HEK293 (cell line): ENCODE data around the gene RBFOX1.

Experiments used
- CTCF ChIA-PET: fragments of 350-600 bp; formaldehyde crosslinking; extraction: SDS; loops from one replicate; lab custom pipeline; 2021; ENCODE audit warnings: antibody characterized with exemption; lab: Yijun Ruan, JAX
- POLR2A ChIA-PET: fragments of 300-600 bp; formaldehyde crosslinking; extraction: SDS; loops from one replicate; lab custom pipeline; 2020; ENCODE audit warnings: antibody characterized with exemption, inconsistent platforms; lab: Yijun Ruan, JAX
- H3K27ac ChIP-seq: fragments of 200-500 bp; sonication (Bioruptor generic); 2 replicates; pipeline ENCODE4 v1.5.1; 2014; ENCODE audit warnings: low read depth, low read length, control low read depth, inconsistent platforms; ENCODE audit errors: extremely low read depth
- H3K36me3 ChIP-seq, 2 experiments: fragments of 200-500 bp in 1 of 2; sonication (Bioruptor generic) in 1 of 2; 1 replicate in 1 of 2; 2 replicates in 1 of 2; pipeline ENCODE4 v1.5.1; 2014 to 2017; ENCODE audit warnings: inconsistent platforms in 2 of 2, low read length in 2 of 2; ENCODE audit not compliant: control insufficient read depth in 2 of 2, insufficient read depth in 1 of 2
- H3K4me1 ChIP-seq: fragments of 200-500 bp; sonication (Bioruptor generic); 2 replicates; pipeline ENCODE4 v1.5.1; 2014; ENCODE audit warnings: mild to moderate bottlenecking, low read length, inconsistent platforms; ENCODE audit not compliant: control insufficient read depth, insufficient read depth
- H3K4me3 ChIP-seq: 2 replicates; pipeline ENCODE4 v1.5.1; 2011; ENCODE audit warnings: low read depth, mild to moderate bottlenecking, control low read depth, low read length, moderate library complexity
- H3K9me3 ChIP-seq: fragments of 200-500 bp; sonication (Bioruptor generic); 2 replicates; pipeline ENCODE4 v1.5.1; 2014; ENCODE audit warnings: low read depth, low read length, inconsistent platforms; ENCODE audit not compliant: control insufficient read depth, insufficient read depth
- GFI1B ChIP-seq: fragments of 450-650 bp; formaldehyde crosslinking; IDR thresholded peaks from 2 replicates; pipeline ENCODE4 v1.5.1; 2016; ENCODE audit warnings: missing biosample characterization, missing genetic modification characterization
- HOXC10 ChIP-seq: sonication (generic); formaldehyde crosslinking; IDR thresholded peaks from 2 replicates; pipeline ENCODE4 v1.8.1; 2023; ENCODE audit warnings: mild to moderate bottlenecking, missing genetic modification reagents
- KLF16 ChIP-seq: fragments of 450-650 bp; formaldehyde crosslinking; IDR thresholded peaks from 2 replicates; pipeline ENCODE4 v1.5.1; 2017; ENCODE audit warnings: missing biosample characterization, missing genetic modification characterization
- KLF7 ChIP-seq: fragments of 450-650 bp; formaldehyde crosslinking; IDR thresholded peaks from 2 replicates; pipeline ENCODE4 v1.5.1; 2016; ENCODE audit warnings: missing biosample characterization, missing genetic modification characterization, borderline replicate concordance
- RBAK ChIP-seq: fragments of 450-650 bp; formaldehyde crosslinking; IDR thresholded peaks from 2 replicates; pipeline ENCODE4 v1.5.1; 2016; ENCODE audit warnings: missing biosample characterization, missing genetic modification characterization
- ZFP37 ChIP-seq: fragments of 450-650 bp; formaldehyde crosslinking; IDR thresholded peaks from 2 replicates; pipeline ENCODE4 v1.5.1; 2016; ENCODE audit warnings: missing biosample characterization, missing genetic modification characterization
- ZIC2 ChIP-seq: fragments of 450-650 bp; formaldehyde crosslinking; IDR thresholded peaks from 2 replicates; pipeline ENCODE4 v1.5.1; 2016; ENCODE audit warnings: missing biosample characterization, missing genetic modification characterization
- ZNF112 ChIP-seq: fragments of 450-650 bp; formaldehyde crosslinking; IDR thresholded peaks from 2 replicates; pipeline ENCODE4 v1.5.0; 2017; ENCODE audit warnings: missing biosample characterization, missing genetic modification characterization
- ZNF133 ChIP-seq: fragments of 450-650 bp; formaldehyde crosslinking; IDR thresholded peaks from 2 replicates; pipeline ENCODE4 v1.5.1; 2016; ENCODE audit warnings: missing biosample characterization, missing genetic modification characterization
- ZNF202 ChIP-seq: fragments of 450-650 bp; formaldehyde crosslinking; IDR thresholded peaks from 2 replicates; pipeline ENCODE4 v1.5.1; 2016; ENCODE audit warnings: missing biosample characterization, missing genetic modification characterization, borderline replicate concordance
- ZNF248 ChIP-seq: fragments of 450-650 bp; formaldehyde crosslinking; IDR thresholded peaks from 2 replicates; pipeline ENCODE4 v1.5.1; 2017; ENCODE audit warnings: missing biosample characterization, missing genetic modification characterization
- ZNF37A ChIP-seq: fragments of 450-650 bp; IDR thresholded peaks from 2 replicates; pipeline ENCODE4 v1.5.1; 2018; ENCODE audit warnings: missing biosample characterization, missing genetic modification characterization
- ZNF548 ChIP-seq: fragments of 450-650 bp; formaldehyde crosslinking; IDR thresholded peaks from 2 replicates; pipeline ENCODE4 v1.5.1; 2016; ENCODE audit warnings: missing biosample characterization, missing genetic modification characterization
- ZNF624 ChIP-seq: fragments of 450-650 bp; formaldehyde crosslinking; IDR thresholded peaks from 2 replicates; pipeline ENCODE4 v1.5.1; 2017; ENCODE audit warnings: missing biosample characterization, missing genetic modification characterization
- ZNF670 ChIP-seq: fragments of 450-650 bp; formaldehyde crosslinking; IDR thresholded peaks from 2 replicates; pipeline ENCODE4 v1.5.1; 2016; ENCODE audit warnings: missing biosample characterization, missing genetic modification characterization, low read depth
- ZSCAN23 ChIP-seq: fragments of 450-650 bp; formaldehyde crosslinking; IDR thresholded peaks from 2 replicates; pipeline ENCODE4 v1.5.1; 2016; ENCODE audit warnings: missing biosample characterization, missing genetic modification characterization
- TF ChIP-seq, protein P1 (sequence below): fragments of 450-650 bp; formaldehyde crosslinking; conservative IDR thresholded peaks from 2 replicates; pipeline ENCODE4 v1.5.1; 2016; ENCODE audit warnings: low read depth, missing biosample characterization, missing genetic modification characterization
- TF ChIP-seq, protein P2 (sequence below): fragments of 450-650 bp; formaldehyde crosslinking; IDR thresholded peaks from 2 replicates; pipeline ENCODE4 v1.5.1; 2017; ENCODE audit warnings: missing biosample characterization, missing genetic modification characterization
- TF ChIP-seq, protein P3 (sequence below): fragments of 450-650 bp; formaldehyde crosslinking; IDR thresholded peaks from 2 replicates; pipeline ENCODE4 v1.5.1; 2016; ENCODE audit warnings: missing biosample characterization, missing genetic modification characterization
- TF ChIP-seq, protein P4 (sequence below): fragments of 450-650 bp; formaldehyde crosslinking; IDR thresholded peaks from 2 replicates; pipeline ENCODE4 v1.5.1; 2016; ENCODE audit warnings: missing biosample characterization, missing genetic modification characterization

Gene RBFOX1

DNA sequence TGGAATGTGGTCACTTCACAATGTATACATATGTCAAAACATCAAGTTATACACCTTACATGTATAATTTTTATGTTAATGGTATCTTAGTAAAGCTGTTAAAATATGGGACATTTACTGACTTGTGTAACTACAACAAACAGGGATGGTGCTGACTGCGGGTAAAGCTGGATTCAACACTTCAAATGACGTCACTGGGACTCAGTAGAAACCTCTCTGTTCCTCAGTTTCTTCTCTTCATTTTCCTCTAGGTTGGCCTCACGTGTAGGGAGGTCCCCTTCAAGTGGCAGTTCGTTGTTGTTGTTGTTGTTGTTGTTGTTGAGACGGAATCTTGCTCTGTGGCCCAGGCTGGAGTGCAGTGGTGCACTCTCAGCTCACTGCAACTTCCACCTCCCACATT is 182.9 kb downstream of the RBFOX1 start:
- Histone ChIP-seq H3K4me1 (no peaks in the 10 kb centered on the region), H3K36me3 (no peaks in the 10 kb centered on the region), H3K27ac (no peak overlapping the region), H3K9me3 (no peaks in the 10 kb centered on the region), H3K4me3 (no peak overlapping the region)
- TF ChIP-seq ZNF112, result no peak
- no peak for TF ChIP-seq ZNF37A
- no peak for TF ChIP-seq ZNF202
- TF ChIP-seq ZNF624 (tag by site-specific recombination), result no peak
- no peak for TF ChIP-seq ZNF670 (tag by site-specific recombination)
- TF ChIP-seq, protein P1, sequence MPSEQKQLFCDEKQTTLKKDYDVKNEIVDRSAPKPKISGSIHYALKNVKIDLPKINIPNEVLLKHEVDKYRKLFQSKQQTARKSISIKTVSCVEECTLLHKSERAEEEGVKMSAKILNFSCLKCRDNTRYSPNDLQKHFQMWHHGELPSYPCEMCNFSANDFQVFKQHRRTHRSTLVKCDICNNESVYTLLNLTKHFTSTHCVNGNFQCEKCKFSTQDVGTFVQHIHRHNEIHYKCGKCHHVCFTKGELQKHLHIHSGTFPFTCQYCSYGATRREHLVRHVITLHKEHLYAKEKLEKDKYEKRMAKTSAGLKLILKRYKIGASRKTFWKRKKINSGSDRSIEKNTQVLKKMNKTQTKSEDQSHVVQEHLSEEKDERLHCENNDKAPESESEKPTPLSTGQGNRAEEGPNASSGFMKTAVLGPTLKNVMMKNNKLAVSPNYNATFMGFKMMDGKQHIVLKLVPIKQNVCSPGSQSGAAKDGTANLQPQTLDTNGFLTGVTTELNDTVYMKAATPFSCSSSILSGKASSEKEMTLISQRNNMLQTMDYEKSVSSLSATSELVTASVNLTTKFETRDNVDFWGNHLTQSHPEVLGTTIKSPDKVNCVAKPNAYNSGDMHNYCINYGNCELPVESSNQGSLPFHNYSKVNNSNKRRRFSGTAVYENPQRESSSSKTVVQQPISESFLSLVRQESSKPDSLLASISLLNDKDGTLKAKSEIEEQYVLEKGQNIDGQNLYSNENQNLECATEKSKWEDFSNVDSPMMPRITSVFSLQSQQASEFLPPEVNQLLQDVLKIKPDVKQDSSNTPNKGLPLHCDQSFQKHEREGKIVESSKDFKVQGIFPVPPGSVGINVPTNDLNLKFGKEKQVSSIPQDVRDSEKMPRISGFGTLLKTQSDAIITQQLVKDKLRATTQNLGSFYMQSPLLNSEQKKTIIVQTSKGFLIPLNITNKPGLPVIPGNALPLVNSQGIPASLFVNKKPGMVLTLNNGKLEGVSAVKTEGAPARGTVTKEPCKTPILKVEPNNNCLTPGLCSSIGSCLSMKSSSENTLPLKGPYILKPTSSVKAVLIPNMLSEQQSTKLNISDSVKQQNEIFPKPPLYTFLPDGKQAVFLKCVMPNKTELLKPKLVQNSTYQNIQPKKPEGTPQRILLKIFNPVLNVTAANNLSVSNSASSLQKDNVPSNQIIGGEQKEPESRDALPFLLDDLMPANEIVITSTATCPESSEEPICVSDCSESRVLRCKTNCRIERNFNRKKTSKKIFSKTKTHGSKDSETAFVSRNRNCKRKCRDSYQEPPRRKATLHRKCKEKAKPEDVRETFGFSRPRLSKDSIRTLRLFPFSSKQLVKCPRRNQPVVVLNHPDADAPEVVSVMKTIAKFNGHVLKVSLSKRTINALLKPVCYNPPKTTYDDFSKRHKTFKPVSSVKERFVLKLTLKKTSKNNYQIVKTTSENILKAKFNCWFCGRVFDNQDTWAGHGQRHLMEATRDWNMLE (tag by site-specific recombination), result no peak
- no peak for TF ChIP-seq ZNF548 (tag by site-specific recombination)
- TF ChIP-seq ZNF248 (tag by site-specific recombination), result no peak
- no peak for TF ChIP-seq KLF16
- no peak for TF ChIP-seq HOXC10 (CRISPR knock-in tag)
- TF ChIP-seq KLF7 (tag by site-specific recombination), result no peak
- TF ChIP-seq, protein P2, sequence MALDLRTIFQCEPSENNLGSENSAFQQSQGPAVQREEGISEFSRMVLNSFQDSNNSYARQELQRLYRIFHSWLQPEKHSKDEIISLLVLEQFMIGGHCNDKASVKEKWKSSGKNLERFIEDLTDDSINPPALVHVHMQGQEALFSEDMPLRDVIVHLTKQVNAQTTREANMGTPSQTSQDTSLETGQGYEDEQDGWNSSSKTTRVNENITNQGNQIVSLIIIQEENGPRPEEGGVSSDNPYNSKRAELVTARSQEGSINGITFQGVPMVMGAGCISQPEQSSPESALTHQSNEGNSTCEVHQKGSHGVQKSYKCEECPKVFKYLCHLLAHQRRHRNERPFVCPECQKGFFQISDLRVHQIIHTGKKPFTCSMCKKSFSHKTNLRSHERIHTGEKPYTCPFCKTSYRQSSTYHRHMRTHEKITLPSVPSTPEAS, result no peak
- no peak for TF ChIP-seq ZSCAN23 (tag by site-specific recombination)
- no peak for TF ChIP-seq GFI1B (tag by site-specific recombination)
- TF ChIP-seq, protein P3, sequence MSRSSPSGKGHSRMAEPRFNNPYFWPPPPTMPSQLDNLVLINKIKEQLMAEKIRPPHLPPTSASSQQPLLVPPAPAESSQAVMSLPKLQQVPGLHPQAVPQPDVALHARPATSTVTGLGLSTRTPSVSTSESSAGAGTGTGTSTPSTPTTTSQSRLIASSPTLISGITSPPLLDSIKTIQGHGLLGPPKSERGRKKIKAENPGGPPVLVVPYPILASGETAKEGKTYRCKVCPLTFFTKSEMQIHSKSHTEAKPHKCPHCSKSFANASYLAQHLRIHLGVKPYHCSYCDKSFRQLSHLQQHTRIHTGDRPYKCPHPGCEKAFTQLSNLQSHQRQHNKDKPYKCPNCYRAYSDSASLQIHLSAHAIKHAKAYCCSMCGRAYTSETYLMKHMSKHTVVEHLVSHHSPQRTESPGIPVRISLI (tag by site-specific recombination), result no peak
- TF ChIP-seq, protein P4, sequence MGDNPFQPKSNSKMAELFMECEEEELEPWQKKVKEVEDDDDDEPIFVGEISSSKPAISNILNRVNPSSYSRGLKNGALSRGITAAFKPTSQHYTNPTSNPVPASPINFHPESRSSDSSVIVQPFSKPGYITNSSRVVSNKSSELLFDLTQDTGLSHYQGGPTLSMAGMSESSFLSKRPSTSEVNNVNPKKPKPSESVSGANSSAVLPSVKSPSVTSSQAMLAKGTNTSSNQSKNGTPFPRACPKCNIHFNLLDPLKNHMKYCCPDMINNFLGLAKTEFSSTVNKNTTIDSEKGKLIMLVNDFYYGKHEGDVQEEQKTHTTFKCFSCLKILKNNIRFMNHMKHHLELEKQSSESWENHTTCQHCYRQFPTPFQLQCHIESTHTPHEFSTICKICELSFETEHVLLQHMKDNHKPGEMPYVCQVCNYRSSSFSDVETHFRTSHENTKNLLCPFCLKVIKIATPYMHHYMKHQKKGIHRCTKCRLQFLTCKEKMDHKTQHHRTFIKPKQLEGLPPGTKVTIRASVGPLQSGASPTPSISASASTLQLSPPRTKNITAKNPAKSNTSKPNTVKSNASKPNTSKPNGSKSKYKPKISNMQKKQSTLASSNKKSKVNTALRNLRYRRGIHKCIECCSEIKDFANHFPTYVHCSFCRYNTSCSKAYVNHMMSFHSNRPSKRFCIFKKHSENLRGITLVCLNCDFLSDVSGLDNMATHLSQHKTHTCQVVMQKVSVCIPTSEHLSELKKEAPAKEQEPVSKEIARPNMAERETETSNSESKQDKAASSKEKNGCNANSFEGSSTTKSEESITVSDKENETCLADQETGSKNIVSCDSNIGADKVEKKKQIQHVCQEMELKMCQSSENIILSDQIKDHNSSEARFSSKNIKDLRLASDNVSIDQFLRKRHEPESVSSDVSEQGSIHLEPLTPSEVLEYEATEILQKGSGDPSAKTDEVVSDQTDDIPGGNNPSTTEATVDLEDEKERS (tag by site-specific recombination), result no peak
- no peak for TF ChIP-seq ZFP37 (tag by site-specific recombination)
- TF ChIP-seq ZIC2 (tag by site-specific recombination), result no peak
- no peak for TF ChIP-seq ZNF133 (tag by site-specific recombination)
- no peak for TF ChIP-seq RBAK (tag by site-specific recombination)
- CTCF ChIA-PET, result interaction anchor here (0.7 kb wide), 1 partner anchor 17 kb away, joined by 3 read pairs; no protein-coding TSS in a partner anchor
- POLR2A ChIA-PET, result interaction anchor here (0.7 kb wide), 1 partner anchor 243 kb away, joined by 3 read pairs; no protein-coding TSS in a partner anchor
